ENCODE data around the gene TUBB6. TPM values are rescaled to one million over a fixed set of nuclear protein-coding genes. Genes with fewer than 3 reads are reported as not detected.

Gene TUBB6
- total and polyA plus RNA-seq, 2 of the 13 experiments (the other 11 are each of a cell fraction or from before 2014, with no cell fraction given) = 9.9 to 28.6 TPM

DNA sequence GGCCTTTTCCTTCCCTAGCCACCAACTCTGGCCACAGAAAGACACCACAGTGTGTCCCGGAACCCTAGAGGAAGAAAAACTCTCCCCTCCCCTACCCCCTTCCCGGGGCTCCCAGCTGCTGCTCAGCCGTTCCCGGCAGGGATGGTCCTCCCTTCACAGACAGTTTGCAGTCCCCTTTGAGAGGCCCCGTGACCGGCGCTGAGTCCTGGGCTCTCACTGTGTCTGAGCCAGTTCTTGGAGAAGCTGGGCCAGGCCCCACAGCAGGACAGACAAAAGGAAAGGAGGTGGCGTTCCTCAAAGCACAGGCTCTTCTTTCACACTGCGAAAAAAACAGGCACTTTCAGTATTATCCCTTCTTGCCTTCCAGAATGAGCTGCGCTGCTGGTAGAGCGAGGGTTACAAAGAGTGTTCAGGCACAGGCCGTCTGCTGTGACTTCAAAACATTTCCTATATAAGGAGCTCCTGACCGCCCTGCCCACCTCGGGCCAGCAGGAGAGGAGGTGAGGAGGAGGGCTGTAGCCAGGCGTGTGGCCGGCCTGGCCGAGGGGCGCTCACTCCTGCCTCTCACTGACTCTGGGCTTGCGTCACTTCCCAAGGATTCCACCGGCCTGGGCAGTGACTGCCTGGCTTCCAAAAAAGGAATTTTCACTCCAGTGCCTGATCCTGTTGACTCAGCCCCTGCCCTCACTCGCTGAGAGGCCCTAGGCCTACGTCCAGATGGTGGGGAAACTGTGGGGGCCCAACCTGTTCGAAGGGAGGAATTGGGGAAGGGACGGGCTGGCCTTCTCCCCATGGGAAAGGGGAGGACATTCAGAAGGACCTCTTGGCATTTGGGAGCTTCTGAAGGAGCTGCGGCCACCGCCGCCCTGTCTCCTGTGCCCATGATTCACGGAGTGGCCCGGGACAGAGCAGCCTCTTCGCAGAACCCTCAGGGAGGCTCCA, 29.0 kb upstream of the TUBB6 start (continued):
- TF ChIP-seq, protein P1, sequence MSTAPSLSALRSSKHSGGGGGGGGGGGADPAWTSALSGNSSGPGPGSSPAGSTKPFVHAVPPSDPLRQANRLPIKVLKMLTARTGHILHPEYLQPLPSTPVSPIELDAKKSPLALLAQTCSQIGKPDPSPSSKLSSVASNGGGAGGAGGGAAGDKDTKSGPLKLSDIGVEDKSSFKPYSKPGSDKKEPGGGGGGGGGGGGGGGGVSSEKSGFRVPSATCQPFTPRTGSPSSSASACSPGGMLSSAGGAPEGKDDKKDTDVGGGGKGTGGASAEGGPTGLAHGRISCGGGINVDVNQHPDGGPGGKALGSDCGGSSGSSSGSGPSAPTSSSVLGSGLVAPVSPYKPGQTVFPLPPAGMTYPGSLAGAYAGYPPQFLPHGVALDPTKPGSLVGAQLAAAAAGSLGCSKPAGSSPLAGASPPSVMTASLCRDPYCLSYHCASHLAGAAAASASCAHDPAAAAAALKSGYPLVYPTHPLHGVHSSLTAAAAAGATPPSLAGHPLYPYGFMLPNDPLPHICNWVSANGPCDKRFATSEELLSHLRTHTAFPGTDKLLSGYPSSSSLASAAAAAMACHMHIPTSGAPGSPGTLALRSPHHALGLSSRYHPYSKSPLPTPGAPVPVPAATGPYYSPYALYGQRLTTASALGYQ (CRISPR knock-in tag; IDR thresholded peaks at IDR 0.05) = no peak
- no peak for TF ChIP-seq RAD21 (CRISPR knock-in tag; IDR thresholded peaks at IDR 0.05)
- no peak for TF ChIP-seq MED8 (CRISPR knock-in tag; IDR thresholded peaks at IDR 0.05; ENCODE audit: insufficient replicate concordance)
- TF ChIP-seq ZNF253 (CRISPR knock-in tag; IDR thresholded peaks at IDR 0.05; ENCODE audit: borderline replicate concordance) = no peak
- no peak for TF ChIP-seq RAD51 (IDR thresholded peaks at IDR 0.05; ENCODE audit: borderline replicate concordance)
- TF ChIP-seq ZNF878 (CRISPR knock-in tag; IDR thresholded peaks at IDR 0.05) = no peak
- no peak for TF ChIP-seq ZNF766 (CRISPR knock-in tag; IDR thresholded peaks at IDR 0.05; ENCODE audit: borderline replicate concordance)
- no peak for TF ChIP-seq CENPX (CRISPR knock-in tag; IDR thresholded peaks at IDR 0.05)
- TF ChIP-seq MBNL3 (CRISPR knock-in tag; conservative IDR thresholded peaks at IDR 0.05) = no peak
- no peak for TF ChIP-seq HHEX (CRISPR knock-in tag; IDR thresholded peaks at IDR 0.05)
- TF ChIP-seq, protein P2, sequence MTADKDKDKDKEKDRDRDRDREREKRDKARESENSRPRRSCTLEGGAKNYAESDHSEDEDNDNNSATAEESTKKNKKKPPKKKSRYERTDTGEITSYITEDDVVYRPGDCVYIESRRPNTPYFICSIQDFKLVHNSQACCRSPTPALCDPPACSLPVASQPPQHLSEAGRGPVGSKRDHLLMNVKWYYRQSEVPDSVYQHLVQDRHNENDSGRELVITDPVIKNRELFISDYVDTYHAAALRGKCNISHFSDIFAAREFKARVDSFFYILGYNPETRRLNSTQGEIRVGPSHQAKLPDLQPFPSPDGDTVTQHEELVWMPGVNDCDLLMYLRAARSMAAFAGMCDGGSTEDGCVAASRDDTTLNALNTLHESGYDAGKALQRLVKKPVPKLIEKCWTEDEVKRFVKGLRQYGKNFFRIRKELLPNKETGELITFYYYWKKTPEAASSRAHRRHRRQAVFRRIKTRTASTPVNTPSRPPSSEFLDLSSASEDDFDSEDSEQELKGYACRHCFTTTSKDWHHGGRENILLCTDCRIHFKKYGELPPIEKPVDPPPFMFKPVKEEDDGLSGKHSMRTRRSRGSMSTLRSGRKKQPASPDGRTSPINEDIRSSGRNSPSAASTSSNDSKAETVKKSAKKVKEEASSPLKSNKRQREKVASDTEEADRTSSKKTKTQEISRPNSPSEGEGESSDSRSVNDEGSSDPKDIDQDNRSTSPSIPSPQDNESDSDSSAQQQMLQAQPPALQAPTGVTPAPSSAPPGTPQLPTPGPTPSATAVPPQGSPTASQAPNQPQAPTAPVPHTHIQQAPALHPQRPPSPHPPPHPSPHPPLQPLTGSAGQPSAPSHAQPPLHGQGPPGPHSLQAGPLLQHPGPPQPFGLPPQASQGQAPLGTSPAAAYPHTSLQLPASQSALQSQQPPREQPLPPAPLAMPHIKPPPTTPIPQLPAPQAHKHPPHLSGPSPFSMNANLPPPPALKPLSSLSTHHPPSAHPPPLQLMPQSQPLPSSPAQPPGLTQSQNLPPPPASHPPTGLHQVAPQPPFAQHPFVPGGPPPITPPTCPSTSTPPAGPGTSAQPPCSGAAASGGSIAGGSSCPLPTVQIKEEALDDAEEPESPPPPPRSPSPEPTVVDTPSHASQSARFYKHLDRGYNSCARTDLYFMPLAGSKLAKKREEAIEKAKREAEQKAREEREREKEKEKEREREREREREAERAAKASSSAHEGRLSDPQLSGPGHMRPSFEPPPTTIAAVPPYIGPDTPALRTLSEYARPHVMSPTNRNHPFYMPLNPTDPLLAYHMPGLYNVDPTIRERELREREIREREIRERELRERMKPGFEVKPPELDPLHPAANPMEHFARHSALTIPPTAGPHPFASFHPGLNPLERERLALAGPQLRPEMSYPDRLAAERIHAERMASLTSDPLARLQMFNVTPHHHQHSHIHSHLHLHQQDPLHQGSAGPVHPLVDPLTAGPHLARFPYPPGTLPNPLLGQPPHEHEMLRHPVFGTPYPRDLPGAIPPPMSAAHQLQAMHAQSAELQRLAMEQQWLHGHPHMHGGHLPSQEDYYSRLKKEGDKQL (CRISPR knock-in tag; IDR thresholded peaks at IDR 0.05; ENCODE audit: low read depth) = no peak
- no peak for TF ChIP-seq ZNF773 (CRISPR knock-in tag; IDR thresholded peaks at IDR 0.05; ENCODE audit: borderline replicate concordance)
- TF ChIP-seq IRF2 (CRISPR knock-in tag; IDR thresholded peaks at IDR 0.05) = no peak
- TF ChIP-seq ZBTB34 (CRISPR knock-in tag; IDR thresholded peaks at IDR 0.05) = no peak
- TF ChIP-seq POGK (CRISPR knock-in tag; conservative IDR thresholded peaks at IDR 0.05) = no peak
- TF ChIP-seq RBM22 (optimal IDR thresholded peaks at IDR 0.05; ENCODE audit: low read length) = no peak
- no peak for TF ChIP-seq MZF1 (CRISPR knock-in tag; IDR thresholded peaks at IDR 0.05; ENCODE audit: borderline replicate concordance)

Measured in HepG2 (cell line).